HG03135 (cell line): ENCODE measurements around the gene BMERB1.

Experiments used
- ATAC-seq: cut with Tn5 transposase; IDR thresholded peaks from one replicate; pipeline ENCODE4 v1.9.1; 2021; ENCODE audit warnings: mild to moderate bottlenecking, moderate library complexity; ENCODE audit not compliant: unreplicated experiment

Gene BMERB1

DNA sequence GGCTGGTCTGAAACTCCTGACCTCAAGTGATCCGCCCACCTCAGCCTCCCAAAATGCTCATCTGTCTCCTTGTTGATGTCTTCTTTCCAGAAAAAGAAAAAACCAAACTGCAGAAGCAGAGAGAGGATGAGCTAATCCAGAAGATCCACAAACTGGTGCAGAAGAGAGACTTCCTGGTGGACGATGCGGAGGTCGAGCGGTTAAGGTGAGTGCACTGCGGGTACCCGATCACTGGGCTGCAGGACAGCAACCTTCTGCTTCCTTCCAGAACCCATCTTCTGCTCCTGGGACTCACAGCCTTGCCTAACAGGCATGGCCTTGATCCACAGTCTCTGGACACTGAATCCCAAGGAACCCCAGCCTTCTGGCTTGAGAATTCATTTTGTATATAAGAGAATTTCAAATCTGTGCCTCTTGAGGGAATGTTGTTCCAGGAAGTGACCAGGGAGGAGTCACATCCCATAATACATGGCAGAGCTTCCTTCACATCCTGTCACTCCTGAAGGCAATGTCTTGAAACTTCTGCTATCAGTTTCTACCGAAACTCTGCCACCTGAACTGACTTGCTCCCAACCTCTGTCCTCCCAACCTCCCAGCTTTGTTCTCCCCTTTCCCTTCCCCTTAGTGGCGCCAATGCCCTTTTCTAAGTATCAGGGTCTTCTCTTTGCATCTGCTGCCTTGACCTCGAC, 146.9 kb downstream of the BMERB1 start:
- ATAC-seq = no peak

DNA sequence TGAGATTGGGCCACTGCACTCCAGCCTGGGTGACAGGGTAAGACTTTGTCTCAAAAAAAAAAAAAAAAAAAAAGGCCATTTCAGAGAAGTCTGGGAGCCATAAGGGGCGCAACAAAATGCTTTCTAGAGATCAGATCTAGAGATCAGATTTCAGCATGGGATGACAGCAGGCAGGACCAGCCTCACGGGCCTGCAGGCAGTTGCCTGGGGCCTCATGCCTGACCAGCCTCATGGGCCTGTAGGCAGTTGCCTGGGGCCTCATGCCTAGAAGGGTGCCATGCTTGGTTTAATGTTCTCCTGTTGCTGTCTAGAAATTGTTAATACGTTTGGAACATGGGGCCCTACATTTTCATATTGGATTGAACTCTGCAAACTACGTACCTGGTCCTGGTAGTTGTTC, 149.1 kb downstream of the BMERB1 start:
- ATAC-seq = no peak

DNA sequence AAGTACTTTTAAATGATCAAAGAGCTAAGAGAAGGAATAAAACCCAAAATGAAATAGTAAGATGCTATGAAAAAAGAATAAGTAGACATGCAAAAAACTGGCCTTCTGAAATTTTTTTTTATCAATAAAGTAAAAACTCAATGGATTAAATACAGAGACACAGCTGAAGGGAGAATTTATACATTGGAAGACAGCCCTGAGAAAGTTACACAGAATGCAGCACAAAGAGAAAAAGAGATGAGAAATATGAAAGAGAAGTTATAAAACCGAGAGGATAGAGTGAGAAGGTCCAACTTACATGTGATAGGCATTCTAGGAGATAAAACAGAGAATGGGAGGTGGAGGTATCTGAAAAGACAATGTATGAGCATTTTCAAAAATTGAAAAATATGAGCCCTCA, 151.6 kb downstream of the BMERB1 start:
- no peak for ATAC-seq

DNA sequence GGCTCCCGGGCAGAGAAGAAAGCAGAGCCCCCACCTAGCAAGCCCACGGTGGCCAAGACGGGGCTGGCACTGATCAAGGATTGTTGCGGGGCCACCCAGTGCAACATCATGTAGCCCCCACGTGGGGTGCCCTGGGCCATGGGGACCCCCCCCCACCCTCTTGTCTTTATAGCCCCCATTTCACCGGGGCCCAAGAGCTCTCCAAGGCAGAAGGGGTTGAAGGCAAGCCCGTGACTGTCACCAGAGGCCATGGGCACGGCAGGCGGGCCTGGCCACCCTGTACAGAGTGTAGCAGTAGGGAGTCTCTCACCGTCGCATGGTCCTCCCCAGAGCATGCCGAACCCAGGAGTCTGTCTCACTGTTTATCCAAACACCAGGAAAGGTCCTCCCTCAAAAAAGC, 152.3 kb downstream of the BMERB1 start:
- no peak for ATAC-seq

DNA sequence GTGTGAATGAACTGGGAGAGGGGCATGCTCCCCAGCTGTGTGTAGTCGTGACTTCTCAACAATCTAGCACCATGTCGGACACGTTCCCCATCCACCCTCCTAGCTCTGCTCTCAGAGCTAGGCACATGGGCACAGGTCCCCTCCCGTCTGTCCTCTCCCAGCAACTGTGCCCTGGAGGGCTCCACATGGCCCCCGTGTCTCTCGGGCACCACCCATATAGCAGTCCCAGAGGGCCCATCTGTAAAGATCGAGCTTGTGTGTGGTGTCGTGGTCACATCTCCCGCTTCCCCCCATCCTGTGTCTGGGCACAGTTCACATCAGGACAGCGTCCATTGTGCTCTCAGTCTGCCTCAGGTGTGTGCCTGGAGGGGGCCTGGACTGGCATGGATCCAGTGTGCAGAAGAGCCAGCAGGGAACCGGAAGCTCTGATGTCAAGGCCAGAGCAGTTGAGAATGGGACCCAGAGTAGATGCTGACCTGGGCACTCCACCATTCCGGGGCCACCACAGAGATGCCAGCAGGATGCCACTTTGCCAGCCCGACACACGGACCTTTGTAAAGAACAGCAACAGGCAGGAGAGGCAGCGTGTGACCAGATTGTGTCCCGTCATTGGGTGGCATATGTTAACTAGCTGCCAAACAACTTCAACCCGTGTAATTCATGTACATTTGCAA, 152.9 kb downstream of the BMERB1 start:
- no peak for ATAC-seq

DNA sequence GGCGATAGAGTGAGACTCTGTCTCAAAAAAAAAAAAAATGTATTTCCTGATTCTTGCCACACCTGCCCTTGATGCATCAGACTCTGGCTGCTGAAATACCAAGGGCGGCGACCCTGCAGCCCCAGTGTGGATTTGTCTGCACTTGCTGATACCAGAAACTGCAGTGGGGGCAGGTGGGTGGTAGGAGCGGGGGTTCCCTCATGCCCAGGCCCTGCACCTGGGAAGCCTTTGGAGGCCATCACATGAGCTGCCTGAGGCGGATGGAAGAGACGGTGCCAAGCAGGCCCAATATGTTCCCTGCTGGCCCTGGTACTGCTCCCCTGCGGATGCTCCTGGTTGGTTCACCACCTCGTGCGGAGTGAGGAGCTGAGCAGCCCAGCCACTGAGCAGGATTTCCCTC, 157.9 kb downstream of the BMERB1 start:
- ATAC-seq = no peak

DNA sequence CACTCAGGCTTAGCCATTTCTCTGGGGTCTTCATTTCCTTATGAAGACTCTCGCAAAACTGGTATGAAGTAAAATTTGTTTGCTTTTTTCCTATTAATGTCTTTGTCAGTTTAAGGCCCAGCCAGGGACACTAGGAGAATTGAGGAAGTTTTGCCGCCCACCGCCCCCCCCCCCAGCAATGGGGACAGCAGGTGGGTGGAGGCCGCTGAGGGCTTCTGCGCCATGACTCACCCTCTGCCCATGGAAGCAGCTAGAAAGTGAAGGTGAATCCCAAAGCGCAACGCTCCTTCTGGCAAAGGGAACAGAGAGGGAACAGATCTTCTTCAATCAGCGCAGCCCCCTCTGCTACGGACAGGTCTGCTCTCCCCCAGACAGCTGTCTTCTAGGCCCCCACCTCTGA, 158.8 kb downstream of the BMERB1 start:
- ATAC-seq = no peak

DNA sequence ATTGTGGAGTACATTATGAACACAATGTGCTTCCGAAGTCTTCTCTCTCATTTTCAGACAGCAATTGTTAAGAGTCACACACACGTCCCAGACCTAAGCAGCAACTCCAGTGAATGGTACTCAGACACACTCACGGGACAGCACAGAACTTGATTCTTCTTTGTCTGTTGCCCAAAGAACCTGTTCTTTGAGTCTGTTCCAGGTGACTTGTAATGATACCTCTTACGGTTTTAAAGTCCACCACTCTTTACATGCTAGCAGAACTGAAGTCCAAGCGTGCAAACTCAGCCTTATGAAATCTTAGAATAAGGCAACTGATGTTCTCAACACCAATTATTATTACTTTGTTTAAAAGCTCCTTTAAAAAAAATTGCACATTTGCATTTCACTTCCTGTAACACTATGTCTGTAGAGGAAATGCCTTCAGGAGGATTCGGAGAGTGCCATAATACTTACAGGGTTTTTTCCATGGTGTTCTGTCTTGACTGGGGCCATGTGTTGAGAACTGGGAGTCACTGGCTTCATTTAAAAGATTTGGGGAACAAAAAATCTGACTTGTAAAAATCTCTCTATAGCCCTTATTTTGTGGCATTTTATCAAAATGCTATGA, 160.4 kb downstream of the BMERB1 start:
- ATAC-seq = no peak

DNA sequence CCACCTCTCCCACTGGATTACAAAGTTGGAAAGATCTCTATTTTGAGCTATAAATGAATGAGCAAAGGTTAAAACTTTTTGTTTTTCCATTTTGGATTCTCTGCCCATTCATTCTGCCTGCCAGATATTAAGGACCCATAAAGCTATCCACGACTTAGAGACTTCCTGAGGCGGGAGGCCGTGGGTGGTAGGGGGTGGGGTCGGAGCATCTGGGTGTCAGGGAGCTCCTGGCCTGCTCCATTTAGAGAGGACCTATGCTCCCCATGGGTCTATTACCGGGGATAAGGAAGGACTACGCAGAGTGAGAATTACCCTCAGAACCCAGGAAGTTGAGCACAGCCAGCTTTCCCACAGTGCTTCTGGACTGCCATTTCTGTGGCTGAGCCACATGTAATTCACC, 162.7 kb downstream of the BMERB1 start:
- no peak for ATAC-seq

DNA sequence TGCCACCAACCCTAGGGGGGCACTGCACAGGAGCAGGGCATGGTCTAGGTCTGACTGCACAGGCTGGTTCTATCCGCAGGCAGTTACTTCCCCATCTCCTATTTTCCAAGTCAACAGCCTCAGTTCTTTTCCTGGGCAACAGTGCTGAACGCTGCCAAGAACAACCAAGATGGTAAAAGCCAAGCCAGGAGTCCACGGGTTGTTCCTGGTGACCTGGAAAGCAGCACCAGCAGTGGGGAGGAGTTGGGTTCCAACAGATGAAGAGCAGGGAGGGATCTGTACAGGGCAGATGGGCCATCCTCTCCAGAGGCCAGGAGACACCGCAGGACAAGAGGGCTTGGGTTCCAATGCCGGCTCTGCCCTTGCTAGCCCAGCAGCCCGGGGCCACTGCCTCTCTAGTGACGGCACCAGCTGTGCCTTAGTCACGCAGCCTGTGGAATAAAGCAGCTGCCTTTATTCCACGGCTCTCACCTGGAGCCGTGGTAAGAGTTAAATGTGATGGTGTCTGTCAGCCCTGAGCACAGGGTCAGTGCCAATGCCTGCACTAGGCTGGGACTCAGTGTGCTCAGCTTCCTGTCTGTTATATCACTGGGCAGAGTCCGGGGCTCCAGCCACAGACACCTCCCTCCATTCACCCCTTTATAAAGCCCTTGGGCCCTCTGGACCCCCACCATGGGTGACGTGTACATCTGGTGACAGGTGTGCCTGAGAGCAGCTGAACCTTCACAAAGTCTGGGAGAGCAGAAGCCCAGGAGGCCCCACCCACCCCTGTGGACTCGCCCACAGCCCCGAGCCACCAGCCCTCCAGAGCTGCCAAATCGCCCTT, 163.6 kb downstream of the BMERB1 start:
- no peak for ATAC-seq

DNA sequence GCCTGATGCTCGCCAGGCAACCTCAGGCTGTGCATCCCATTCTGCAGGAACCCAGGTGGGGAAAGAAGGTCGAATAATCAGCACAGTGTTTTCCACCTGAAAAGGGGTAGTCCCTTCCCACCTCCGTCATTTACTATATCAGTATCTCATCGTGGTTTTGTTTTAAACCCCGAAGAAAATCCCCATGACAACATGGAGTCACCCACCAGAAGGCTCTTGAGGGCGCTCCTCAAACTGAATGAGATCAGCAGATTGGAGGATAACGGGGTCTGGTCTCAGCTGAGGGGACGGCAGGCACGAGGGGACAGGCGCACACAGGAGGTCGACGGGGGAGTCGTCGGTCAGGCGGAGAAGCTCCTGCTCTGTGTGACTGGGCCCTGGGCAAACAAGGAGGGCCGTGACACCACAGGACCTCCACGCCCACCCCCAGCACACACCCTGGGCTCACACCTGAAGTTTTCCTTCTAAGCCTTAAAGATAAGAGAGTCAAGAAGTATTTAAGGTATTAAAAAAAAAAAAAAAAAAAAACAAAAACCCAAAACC, 164.3 kb downstream of the BMERB1 start:
- ATAC-seq = no peak

DNA sequence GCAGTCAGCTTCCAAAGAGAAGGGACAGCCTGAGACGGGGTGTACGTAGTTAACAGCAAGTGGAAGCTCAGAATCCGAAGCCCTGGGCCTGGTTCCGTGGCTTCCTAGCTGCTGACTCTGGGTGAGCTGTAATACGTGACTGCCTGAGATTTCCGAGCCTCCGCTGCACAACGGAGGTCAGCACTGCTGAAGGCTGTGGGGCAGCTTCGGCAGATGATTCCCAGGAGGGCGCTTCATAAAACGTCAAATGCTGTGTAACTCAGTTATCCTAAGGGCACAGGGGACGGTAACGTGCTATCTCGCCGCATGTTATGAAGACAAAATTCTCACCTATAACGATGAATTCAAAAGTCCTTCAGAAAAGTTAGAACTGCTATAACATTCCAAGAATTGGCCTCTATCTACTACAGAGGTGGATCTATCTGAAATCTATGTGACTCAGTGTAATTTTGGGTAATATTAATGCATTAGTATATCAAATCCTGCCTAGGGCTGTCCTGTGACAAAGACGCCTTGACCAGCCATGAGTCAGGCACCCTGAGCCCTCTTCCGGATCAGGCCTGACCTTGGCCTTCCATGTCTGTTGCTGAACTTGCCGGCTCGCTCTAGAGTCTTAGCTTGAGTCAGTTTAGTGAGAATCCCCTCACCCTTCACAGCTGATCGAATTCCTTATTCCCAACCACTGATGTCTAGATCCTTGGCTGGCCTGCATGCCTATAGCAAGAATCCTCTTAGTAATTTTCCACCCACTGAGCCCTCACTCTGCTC, 165.1 kb downstream of the BMERB1 start:
- no peak for ATAC-seq

DNA sequence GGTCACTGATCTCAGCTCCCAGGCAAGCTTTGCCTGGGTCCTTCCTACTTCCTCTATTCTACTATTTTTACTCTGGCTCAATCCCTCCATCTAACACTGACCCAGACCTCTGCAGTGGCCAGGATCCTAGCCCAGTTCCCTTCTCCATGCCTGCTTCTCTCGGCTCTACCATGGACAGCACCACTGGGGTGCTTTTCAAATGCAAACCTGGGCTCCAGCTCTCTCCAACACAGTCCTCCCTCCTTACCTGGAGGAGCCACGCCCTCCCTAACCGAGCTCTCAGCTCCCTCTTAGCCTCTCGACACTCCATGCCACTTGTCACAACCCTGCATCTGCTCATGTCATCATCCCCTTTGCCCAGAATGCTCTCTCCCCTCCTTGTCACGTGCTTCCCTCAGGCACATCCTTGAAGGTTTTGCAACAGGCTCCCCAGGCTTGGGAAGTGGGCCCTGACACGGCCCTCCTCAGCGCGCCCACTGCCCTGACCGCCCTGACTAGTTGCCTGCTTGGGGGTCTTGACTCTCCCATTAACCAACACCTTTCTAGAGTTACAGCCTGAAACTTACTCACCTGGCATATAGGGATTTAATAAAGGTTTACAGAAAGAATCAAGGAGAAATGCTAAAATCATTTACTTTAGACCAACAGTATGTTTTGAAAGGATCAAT, 167.0 kb downstream of the BMERB1 start:
- ATAC-seq = no peak

DNA sequence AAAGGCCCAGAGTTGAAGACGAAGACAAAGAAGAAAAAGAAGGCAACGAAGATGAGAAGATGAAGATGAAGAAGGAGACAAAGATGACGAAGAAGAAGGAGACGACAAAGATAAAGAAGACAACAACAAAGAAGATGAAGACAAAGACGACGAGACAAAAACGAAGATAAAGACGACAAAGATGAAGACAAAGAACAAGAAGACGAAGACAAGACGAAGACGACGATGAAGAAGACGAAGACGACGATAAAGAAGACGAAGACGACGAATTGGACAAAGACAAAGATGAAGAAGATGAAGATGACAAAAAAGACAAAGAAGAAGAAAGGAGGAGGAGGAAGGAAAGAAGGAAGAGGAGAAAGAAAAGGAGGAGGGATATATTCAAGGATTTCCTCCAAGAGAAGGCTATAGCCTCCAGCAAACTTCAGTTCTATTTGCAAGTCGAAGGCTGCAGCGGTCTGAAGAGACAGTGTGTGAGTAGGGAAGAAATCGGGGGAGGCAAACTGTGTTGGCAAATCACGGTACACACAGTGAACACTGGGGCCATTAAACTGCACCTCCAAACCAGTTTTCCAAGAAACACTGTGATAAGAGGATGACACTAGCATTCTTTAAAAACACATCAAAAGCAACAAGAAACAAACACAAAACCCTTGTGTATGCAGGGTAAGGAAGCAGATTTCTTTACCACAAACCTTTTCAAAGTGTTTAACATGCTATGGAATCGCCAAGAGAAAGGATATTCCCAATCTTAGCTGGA, 168.1 kb downstream of the BMERB1 start:
- no peak for ATAC-seq

DNA sequence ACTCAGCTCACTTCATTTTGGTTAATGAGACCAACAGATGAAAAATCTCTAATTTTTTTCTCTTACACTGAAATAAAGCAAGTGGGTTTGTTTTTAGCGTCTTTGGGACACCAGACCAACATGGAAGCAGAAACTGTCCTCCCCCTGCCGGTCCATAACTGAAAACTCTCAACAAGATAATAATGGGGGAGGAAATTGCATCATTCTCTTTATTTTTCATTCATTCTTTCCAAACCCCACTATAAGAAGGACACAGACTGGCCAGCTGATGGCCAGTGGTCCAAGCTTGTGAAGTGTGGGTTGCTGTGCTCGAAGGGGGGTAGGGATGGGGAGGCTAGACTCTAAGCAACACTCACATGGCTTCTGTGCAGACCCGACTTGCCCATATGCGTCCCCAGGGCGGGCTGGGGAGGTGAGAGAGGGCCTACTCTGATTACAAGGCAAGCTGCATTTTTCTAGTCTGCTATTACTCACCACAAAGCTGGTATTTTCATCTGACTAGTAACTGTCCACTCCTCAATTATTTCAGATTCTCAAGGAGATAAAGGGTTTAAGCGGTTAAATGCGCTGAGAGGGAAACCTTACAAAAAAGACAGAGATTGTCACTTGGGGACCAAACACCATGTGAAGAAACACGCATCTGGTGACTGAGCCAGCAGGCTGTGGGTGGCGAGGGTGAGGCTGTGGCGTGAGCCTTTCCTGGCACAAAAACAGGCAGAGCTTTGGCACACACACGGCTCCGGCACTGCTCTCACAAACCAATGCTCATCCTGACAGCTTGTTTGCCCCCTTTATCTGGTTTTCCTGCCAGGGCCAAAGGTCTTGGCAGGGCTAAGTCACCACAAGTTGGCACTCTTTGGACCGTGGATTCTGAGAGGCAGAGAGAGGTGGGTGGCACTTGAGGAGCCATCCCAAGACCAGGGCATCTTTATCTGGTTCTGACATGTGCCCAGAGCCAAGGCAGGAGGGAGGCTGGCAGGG, 170.4 kb downstream of the BMERB1 start:
- no peak for ATAC-seq

DNA sequence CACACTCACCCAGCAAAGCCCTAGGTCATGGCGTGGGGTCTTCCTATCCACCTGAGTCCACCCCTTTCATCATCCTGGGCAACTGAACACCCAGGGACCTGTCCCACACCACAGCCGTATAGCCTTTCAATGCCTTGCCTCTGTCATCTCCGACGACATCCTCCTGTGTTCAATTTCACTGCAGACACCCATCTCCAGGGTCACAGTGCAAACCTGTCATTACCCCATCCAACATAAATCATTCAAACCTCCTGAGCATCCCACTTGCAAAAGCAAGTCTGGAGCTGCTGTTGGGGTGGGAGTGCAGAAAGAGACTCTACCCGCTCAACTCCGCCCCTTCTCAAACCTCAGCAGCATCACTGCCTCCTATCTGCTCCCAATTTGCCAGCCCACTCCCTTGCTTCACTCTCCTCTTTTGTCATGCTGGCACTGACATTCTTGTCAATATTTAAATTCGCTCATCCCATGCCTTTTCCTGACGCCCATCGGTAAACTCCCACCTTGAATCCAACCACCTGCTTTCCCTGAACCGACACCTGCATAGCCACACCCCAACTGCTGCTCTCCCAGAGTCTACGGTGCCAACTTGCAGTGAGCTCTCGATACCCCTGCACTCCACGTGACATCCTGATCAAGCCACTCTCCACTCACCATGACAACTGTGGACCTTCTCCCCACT, 171.6 kb downstream of the BMERB1 start:
- ATAC-seq = no peak

DNA sequence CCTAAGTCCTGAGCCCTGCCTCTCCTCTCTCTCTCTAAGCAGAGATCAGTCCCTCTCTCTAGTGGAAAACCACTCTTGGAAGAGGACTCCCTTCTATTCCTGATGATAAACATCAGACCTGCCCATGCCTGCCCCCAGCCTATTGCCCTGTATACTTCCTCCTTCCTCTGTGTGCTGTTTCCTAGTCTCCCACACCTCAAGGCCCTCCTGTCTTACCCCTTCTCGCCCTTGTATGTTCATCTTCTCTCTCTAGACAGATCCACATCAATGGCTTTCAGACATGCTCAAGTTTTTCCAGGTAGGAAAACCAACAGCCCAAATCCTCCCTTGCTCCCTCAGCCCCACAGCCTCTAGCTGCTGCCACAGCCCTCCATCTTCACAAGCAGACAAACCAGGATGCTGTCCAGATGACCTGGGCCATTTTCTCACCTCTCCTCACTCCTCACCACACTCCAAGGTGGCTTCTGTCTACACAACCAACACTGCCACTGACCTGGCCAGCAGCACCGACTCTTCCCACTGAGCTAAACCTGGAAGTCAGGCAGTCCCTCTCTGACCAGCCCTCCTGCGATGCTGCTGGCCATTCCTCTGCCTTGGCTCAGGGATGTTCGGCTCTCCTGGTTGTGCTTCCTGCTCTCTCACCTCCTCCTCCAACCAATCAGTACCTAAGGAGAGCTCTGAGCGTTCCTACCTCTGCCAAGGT, 172.3 kb downstream of the BMERB1 start:
- no peak for ATAC-seq
